ENCODE measurements around the gene CALN1. TPM values are rescaled to one million over a fixed set of nuclear protein-coding genes. Genes with fewer than 3 reads are reported as not detected.

The CALN1 gene
- total RNA-seq, 1 donor from 2014 or later: 1.9 TPM

- TF ChIP-seq CTCF (conservative IDR thresholded peaks at IDR 0.05): no peak
- DNase-seq (ENCODE audit: extremely low spot score, unreplicated experiment): no peak
- H3K9me3 Mint-ChIP-seq: peaks cover 14% of the 10 kb centered on the region
- H3K4me3 Mint-ChIP-seq: no peak overlapping the region
- peaks cover 4% of the 10 kb centered on the region for H3K27me3 Mint-ChIP-seq
- no peak overlapping the region for H3K27ac Mint-ChIP-seq
- no peaks in the 10 kb centered on the region for H3K36me3 Mint-ChIP-seq
- no peaks in the 10 kb centered on the region for H3K4me1 Mint-ChIP-seq (ENCODE audit: unreplicated experiment)
Observed at GRCh38 chr7:72279203-72279602, 132.9 kb downstream of the CALN1 start.

DNA sequence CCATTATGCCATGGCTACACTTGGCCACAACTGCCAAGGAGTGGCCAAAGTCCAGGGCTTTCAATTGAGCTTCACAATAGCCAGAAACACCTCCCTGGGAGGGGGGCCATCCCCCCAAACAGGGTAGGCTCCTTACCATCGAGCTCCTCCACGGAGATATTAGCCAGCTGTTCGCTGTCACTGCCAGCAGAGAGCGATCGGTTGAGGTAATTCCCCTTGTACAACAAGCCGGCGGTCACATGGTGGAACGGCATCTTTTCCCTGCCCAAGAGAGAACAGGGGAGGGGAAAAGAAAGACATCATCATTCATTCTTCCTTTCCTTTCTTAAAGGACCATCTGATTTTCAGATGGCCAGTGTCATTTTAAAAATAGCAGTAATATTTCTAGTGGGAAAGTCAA, 133.6 kb downstream of the CALN1 start:
- Mint-ChIP-seq H3K27me3 (peaks cover 2% of the 10 kb centered on the region), H3K4me3 (no peak overlapping the region), H3K36me3 (no peaks in the 10 kb centered on the region), H3K9me3 (peaks cover 12% of the 10 kb centered on the region), H3K27ac (no peak overlapping the region), H3K4me1 (ENCODE audit: unreplicated experiment) (no peaks in the 10 kb centered on the region)
- DNase-seq (ENCODE audit: extremely low spot score, unreplicated experiment): no peak
- TF ChIP-seq CTCF (conservative IDR thresholded peaks at IDR 0.05): no peak

DNA sequence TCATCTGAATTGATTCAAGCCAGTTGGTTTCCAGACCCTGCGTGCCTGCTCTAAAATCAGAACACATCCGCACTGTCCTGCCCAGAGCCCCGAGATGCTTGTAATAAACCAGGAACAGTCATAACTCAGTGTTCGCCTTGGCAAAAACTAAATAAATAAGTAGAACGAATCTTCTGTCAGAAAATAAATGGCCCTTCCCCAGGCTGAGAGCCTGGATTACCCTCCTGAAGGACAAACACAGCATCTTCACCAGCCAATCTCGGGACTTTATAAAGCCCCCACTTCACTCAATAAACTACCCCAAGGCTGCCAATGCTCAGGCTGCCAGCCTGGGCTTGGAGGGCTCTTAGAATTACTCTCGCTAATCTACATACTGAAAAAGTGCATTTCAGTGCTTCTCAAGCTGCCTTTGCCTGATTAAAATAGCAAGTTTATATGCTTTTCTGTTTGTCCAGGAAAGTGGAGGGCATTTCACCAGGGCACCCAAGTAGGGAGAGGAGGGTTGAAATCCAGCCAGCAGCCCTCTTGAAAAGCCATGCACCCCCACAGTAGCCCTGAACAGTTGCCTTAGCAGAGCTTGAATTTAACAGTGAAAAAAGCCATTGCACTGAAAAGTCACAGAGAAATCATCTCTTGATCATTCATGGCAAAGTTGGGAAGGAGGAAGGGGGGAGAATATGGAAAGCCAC, 136.6 kb downstream of the CALN1 start:
- H3K9me3 Mint-ChIP-seq: peaks cover 10% of the 10 kb centered on the region
- no peaks in the 10 kb centered on the region for H3K27me3 Mint-ChIP-seq
- DNase-seq (ENCODE audit: extremely low spot score, unreplicated experiment): no peak
- no peak overlapping the region for H3K4me3 Mint-ChIP-seq
- no peaks in the 10 kb centered on the region for H3K36me3 Mint-ChIP-seq
- no peak for TF ChIP-seq CTCF (conservative IDR thresholded peaks at IDR 0.05)
- H3K4me1 Mint-ChIP-seq (ENCODE audit: unreplicated experiment): no peaks in the 10 kb centered on the region
- H3K27ac Mint-ChIP-seq: no peak overlapping the region

DNA sequence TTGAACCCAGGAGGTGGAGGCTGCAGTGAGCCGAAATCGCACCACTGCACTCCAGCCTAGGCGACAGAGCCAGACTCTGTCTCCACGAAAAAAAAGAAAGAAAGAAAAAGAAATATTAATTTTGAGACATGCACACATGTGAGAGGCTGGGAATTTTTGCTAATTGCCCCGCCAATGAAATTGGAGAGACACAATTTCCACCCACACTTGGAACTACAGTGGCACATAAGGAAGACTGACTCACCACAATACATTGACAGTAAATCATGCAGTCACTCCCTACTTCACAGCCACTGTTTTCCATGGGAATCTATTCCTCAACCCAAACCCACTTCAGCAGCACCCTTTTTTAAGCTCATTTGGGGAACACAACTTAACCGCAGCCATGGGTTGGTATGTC, 139.7 kb downstream of the CALN1 start:
- peaks cover 9% of the 10 kb centered on the region for H3K9me3 Mint-ChIP-seq
- no peak for DNase-seq (ENCODE audit: extremely low spot score, unreplicated experiment)
- no peak for TF ChIP-seq CTCF (conservative IDR thresholded peaks at IDR 0.05)
- no peaks in the 10 kb centered on the region for H3K36me3 Mint-ChIP-seq
- H3K27me3 Mint-ChIP-seq: no peaks in the 10 kb centered on the region
- H3K27ac Mint-ChIP-seq: no peak overlapping the region
- H3K4me3 Mint-ChIP-seq: no peak overlapping the region
- H3K4me1 Mint-ChIP-seq (ENCODE audit: unreplicated experiment): no peaks in the 10 kb centered on the region

- H3K4me1 Mint-ChIP-seq (ENCODE audit: unreplicated experiment): no peaks in the 10 kb centered on the region
- no peaks in the 10 kb centered on the region for H3K9me3 Mint-ChIP-seq
- no peaks in the 10 kb centered on the region for H3K36me3 Mint-ChIP-seq
- H3K27ac Mint-ChIP-seq: no peak overlapping the region
- H3K4me3 Mint-ChIP-seq: no peak overlapping the region
- H3K27me3 Mint-ChIP-seq: no peaks in the 10 kb centered on the region
- DNase-seq (ENCODE audit: extremely low spot score, unreplicated experiment): no peak
- no peak for TF ChIP-seq CTCF (conservative IDR thresholded peaks at IDR 0.05)
Observed at GRCh38 chr7:72268796-72269195, 143.3 kb downstream of the CALN1 start.

Data from type B pancreatic cell (in vitro differentiated cells).